Camera-type eye (tissue), 1 donor: ENCODE measurements around the gene KMT2D. TPM values are rescaled to one million over a fixed set of nuclear protein-coding genes. Genes with fewer than 3 reads are reported as not detected.

Source experiments
- total RNA-seq: library from RNA; depleted of rRNA; stranded (reverse); fragments of >200 nt; gene quantifications from one replicate; pipeline ENCODE4 v1.2.3, GENCODE V29; 2014

KMT2D gene, protein sequence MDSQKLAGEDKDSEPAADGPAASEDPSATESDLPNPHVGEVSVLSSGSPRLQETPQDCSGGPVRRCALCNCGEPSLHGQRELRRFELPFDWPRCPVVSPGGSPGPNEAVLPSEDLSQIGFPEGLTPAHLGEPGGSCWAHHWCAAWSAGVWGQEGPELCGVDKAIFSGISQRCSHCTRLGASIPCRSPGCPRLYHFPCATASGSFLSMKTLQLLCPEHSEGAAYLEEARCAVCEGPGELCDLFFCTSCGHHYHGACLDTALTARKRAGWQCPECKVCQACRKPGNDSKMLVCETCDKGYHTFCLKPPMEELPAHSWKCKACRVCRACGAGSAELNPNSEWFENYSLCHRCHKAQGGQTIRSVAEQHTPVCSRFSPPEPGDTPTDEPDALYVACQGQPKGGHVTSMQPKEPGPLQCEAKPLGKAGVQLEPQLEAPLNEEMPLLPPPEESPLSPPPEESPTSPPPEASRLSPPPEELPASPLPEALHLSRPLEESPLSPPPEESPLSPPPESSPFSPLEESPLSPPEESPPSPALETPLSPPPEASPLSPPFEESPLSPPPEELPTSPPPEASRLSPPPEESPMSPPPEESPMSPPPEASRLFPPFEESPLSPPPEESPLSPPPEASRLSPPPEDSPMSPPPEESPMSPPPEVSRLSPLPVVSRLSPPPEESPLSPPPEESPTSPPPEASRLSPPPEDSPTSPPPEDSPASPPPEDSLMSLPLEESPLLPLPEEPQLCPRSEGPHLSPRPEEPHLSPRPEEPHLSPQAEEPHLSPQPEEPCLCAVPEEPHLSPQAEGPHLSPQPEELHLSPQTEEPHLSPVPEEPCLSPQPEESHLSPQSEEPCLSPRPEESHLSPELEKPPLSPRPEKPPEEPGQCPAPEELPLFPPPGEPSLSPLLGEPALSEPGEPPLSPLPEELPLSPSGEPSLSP (N-terminal part only)
- total RNA-seq: 81.4 TPM

DNA sequence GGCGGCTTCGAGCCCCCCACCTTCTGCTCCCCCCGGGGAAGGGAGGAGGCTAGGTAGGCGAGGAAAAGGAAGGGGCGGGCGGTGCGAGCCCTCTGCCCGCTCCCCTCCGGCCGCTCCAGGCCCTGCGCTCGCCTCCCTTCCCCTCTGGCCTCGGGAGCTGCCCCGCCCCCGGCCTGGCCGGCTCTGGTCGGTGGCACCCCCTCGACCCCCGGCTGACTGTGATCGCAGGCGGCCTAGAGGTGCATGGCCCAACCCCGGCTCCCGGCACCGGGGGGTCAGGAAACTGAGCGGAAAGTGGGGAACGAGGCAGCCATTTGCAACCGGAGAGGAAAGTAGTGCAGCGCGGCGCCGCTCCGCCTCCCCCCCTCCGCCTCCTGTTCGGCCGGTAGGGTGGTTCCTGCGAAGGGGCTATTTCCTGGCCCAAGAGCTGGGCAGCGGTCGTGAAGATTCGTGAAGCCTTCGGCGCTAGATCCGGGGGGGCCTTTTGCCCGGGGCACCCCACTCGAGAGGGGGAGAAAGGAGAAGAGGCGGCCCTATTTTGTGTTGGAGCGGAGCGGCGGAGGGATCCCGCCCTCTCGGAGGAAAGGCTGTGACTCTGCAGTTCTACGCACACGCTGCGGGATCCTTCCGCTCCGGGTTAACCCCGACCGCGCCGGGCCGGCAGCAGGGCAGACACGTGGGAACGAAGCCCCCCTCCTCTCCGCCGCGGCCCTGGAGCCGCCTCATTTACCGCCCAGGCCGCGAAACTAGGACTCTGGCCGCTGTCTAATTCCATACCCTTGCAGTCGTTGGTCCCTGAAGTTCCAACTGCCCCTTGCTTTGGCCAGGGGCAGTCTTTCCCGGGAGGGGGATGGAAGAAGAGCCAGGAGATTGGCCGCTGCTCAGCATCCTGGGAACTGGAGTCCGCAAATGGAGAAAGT lies at the start of gene KMT2D:
Gene KMT2D (minus strand): TSS at position 558 of the 920 bp plus-strand sequence. CDS start 5,470 bp downstream, outside the sequence.

DNA sequence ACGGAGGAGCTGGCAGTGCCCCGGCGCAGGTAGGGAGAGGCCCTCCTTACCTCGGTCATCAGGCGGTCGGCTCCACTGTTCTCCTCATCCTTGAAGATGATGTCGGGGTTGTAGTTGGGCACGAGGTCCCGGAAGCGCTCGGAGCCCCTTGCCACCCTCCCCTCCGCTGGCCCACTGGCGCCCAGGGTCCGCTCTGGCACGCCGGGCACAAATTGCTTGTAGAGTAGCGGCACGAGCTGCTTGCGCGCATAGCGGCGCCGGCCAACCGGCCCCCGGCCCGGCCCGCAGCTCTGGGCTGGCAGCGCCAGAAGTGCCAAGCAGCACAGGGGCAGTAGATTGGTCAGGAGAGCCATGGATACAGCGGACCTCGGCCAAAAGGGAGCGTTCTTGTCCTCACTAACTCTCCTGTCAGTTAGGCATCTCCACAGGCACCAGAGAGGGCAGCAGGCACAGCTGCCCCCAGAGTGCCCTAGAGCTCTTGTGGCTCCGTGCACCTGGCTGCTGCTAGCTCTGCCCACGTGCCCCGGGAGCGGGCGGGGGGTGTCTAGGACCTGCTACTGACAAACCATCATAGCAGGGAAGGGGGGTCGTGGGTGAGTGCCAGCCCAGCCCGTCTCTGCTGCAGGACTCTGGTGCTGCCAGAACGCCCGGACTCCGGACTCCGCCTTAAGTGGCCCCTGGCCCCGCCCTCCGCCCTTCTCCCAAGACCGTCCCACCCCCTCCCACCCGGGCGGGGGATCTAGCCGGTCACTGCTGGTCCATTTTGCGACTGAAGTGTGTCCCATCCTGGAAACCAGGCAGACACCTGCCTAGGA lies 33.8 kb upstream of the KMT2D start, which contains the start of gene DHH:
Gene DHH (minus strand): TSS at position 642 of the 815 bp plus-strand sequence. CDS start 289 bp downstream, at position 353.

DNA sequence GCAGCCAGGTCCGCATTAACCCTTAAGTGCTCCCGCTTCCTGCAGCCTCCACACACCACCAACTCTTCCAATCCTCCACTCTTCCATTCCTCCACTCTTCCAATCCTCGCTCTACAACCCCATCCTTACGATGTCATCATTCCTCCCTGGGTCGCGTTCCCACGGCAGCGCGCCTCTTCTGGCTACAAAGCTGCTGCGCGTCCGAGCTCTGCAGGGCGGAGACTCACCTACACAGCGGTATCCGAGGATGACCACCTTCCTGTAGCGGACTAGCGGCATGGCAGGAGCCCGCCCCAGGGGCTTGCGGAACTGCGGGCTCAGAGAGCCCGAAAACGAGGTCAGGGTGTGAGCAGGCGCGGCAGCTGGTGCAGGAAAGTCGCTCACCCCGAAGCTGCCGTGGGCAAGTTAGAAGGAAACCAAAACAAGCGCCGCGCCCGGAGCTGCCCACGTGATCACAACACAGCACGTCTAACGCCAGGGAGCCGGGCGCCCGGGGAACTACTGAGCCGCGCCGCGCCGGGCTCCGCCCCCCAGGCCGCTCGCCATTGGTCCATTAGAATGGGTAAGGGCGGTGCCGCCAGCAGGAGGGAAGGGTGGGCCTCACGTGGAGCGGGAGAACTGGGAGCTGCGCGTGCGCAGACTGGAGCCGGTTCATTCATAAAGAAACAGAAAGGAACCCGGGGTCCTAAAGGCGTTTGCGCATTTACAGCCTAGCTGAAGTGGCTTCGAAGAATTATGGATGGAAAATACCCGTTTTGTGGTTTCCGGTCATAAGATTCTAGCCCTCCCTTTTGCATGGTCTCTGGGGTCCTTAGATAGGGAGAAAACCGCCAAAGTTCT lies 9.1 kb upstream of the KMT2D start, which contains the start of gene RHEBL1:
Gene RHEBL1 (minus strand): TSS at position 473 of the 840 bp plus-strand sequence. CDS start 194 bp downstream, at position 279.

DNA sequence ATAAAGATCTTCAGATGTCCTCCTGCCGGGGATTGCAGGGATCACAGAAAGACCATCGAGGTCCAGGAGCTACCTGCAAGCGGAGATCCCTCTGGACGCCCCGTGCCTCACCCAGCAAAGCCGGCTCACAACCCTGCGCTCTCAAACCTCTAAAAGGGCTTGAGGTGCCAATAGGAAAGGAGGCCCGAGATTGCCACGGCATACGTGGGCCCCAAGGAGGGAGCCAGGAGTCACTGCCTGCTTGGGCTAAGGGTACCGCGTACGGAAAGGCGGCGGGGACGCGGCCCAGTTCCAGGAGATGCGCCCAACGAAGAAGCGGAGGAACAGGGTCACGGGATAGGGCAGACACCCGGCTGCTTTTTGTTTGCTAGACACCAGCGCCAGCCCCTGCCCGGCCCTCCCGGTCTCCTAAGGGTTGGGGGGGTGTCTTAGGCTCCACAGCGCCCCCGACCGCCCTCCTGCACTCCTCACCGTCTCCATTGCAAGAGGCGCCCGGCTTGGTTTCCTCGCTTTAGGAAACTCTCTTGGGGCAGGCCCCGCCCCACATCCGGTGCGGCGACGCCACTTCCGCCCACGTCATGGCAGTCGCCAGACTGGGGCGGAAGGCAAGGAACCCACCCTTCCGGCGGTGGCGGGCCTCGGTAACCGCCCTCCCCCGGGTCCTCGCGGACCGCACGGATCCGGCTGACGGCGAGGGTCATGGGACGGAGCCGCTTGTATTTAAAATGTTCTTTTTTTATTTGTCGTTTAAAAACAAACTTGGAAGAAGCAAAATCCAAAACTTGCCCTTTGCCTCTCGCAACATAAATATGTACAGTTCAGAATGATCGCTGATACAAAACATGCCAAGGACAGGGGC lies 42.1 kb downstream of the KMT2D start, which contains the start of gene PRKAG1:
Gene PRKAG1 (minus strand): TSS at position 516 of the 859 bp plus-strand sequence. CDS start 36 bp downstream, at position 480.

Other genes starting within 250 kb of the KMT2D start
- gene CACNB3, start 242.3 kb downstream of the KMT2D start, total RNA-seq: 20.6 TPM
- gene DDX23, start 208.6 kb downstream of the KMT2D start, total RNA-seq: 82.1 TPM
- 2.3 TPM for gene RND1, start 194.9 kb downstream of the KMT2D start, total RNA-seq
- 9.0 TPM for gene FKBP11, start 135.3 kb downstream of the KMT2D start, total RNA-seq
- 50.5 TPM for gene ARF3, start 103.3 kb downstream of the KMT2D start, total RNA-seq
- 2.0 TPM for gene WNT10B, start 89.1 kb downstream of the KMT2D start, total RNA-seq
- gene WNT1, start 82.5 kb downstream of the KMT2D start, total RNA-seq: not detected
- gene DDN, start 61.4 kb downstream of the KMT2D start, total RNA-seq: 1.0 TPM
- 35.6 TPM for gene PRKAG1, start 42.0 kb downstream of the KMT2D start, total RNA-seq
- 0.77 TPM for gene RHEBL1, start 9.2 kb upstream of the KMT2D start, total RNA-seq
- gene DHH, start 34.0 kb upstream of the KMT2D start, total RNA-seq: 1.4 TPM
- 77.6 TPM for gene LMBR1L, start 50.1 kb upstream of the KMT2D start, total RNA-seq
- 786 TPM for gene TUBA1B, start 70.6 kb upstream of the KMT2D start, total RNA-seq
- gene TUBA1A, start 128.3 kb upstream of the KMT2D start, total RNA-seq: 1,127 TPM
- gene TUBA1C, start 204.3 kb upstream of the KMT2D start, total RNA-seq: 76.0 TPM
- gene PRPH, start 234.4 kb upstream of the KMT2D start, total RNA-seq: 18.9 TPM